HEK293 (cell line): Measurements from ENCODE around the gene PLIN4.

ENCODE experiments used
- CTCF ChIA-PET: fragments of 350-600 bp; formaldehyde crosslinking; extraction: SDS; loops from one replicate; lab custom pipeline; 2021; ENCODE audit warnings: antibody characterized with exemption; lab: Yijun Ruan, JAX
- POLR2A ChIA-PET: fragments of 300-600 bp; formaldehyde crosslinking; extraction: SDS; loops from one replicate; lab custom pipeline; 2020; ENCODE audit warnings: antibody characterized with exemption, inconsistent platforms; lab: Yijun Ruan, JAX
- H3K27ac ChIP-seq: fragments of 200-500 bp; sonication (Bioruptor generic); 2 replicates; pipeline ENCODE4 v1.5.1; 2014; ENCODE audit warnings: low read depth, low read length, control low read depth, inconsistent platforms; ENCODE audit errors: extremely low read depth
- H3K36me3 ChIP-seq, 2 experiments: fragments of 200-500 bp in 1 of 2; sonication (Bioruptor generic) in 1 of 2; 1 replicate in 1 of 2; 2 replicates in 1 of 2; pipeline ENCODE4 v1.5.1; 2014 to 2017; ENCODE audit warnings: inconsistent platforms in 2 of 2, low read length in 2 of 2; ENCODE audit not compliant: control insufficient read depth in 2 of 2, insufficient read depth in 1 of 2
- H3K4me1 ChIP-seq: fragments of 200-500 bp; sonication (Bioruptor generic); 2 replicates; pipeline ENCODE4 v1.5.1; 2014; ENCODE audit warnings: mild to moderate bottlenecking, low read length, inconsistent platforms; ENCODE audit not compliant: control insufficient read depth, insufficient read depth
- H3K4me3 ChIP-seq: 2 replicates; pipeline ENCODE4 v1.5.1; 2011; ENCODE audit warnings: low read depth, mild to moderate bottlenecking, control low read depth, low read length, moderate library complexity
- H3K9me3 ChIP-seq: fragments of 200-500 bp; sonication (Bioruptor generic); 2 replicates; pipeline ENCODE4 v1.5.1; 2014; ENCODE audit warnings: low read depth, low read length, inconsistent platforms; ENCODE audit not compliant: control insufficient read depth, insufficient read depth
- PRDM10 ChIP-seq: fragments of 450-650 bp; formaldehyde crosslinking; IDR thresholded peaks from 2 replicates; pipeline ENCODE4 v1.5.1; 2016; ENCODE audit warnings: missing biosample characterization, missing genetic modification characterization
- PRDM2 ChIP-seq: fragments of 450-650 bp; formaldehyde crosslinking; IDR thresholded peaks from 2 replicates; pipeline ENCODE4 v1.5.1; 2016; ENCODE audit warnings: missing biosample characterization, missing genetic modification characterization, borderline replicate concordance
- SCRT2 ChIP-seq: fragments of 450-650 bp; formaldehyde crosslinking; IDR thresholded peaks from 2 replicates; pipeline ENCODE4 v1.5.1; 2016; ENCODE audit warnings: missing biosample characterization, missing genetic modification characterization
- SP2 ChIP-seq: fragments of 450-650 bp; formaldehyde crosslinking; IDR thresholded peaks from 2 replicates; pipeline ENCODE4 v1.5.1; 2016; ENCODE audit warnings: missing biosample characterization, missing genetic modification characterization
- ZBTB26 ChIP-seq: fragments of 450-650 bp; formaldehyde crosslinking; optimal IDR thresholded peaks from 2 replicates; pipeline ENCODE3; 2016; ENCODE audit warnings: missing biosample characterization, mild to moderate bottlenecking, missing genetic modification characterization
- ZBTB7A ChIP-seq: fragments of 450-650 bp; formaldehyde crosslinking; IDR thresholded peaks from 2 replicates; pipeline ENCODE4 v1.5.1; 2016; ENCODE audit warnings: low read depth, missing biosample characterization, missing genetic modification characterization
- ZNF121 ChIP-seq: fragments of 450-650 bp; formaldehyde crosslinking; IDR thresholded peaks from 2 replicates; pipeline ENCODE4 v1.5.1; 2016; ENCODE audit warnings: missing biosample characterization, missing genetic modification characterization
- ZNF140 ChIP-seq: fragments of 450-650 bp; formaldehyde crosslinking; IDR thresholded peaks from 2 replicates; pipeline ENCODE4 v1.5.1; 2016; ENCODE audit warnings: missing biosample characterization, missing genetic modification characterization
- ZNF280D ChIP-seq: fragments of 450-650 bp; formaldehyde crosslinking; IDR thresholded peaks from 2 replicates; pipeline ENCODE4 v1.5.1; 2016; ENCODE audit warnings: missing biosample characterization, missing genetic modification characterization
- ZNF610 ChIP-seq: fragments of 450-650 bp; formaldehyde crosslinking; IDR thresholded peaks from 2 replicates; pipeline ENCODE4 v1.5.1; 2016; ENCODE audit warnings: missing biosample characterization, missing genetic modification characterization, borderline replicate concordance
- ZNF624 ChIP-seq: fragments of 450-650 bp; formaldehyde crosslinking; IDR thresholded peaks from 2 replicates; pipeline ENCODE4 v1.5.1; 2017; ENCODE audit warnings: missing biosample characterization, missing genetic modification characterization
- ZNF639 ChIP-seq: fragments of 450-650 bp; formaldehyde crosslinking; IDR thresholded peaks from 2 replicates; pipeline ENCODE4 v1.5.1; 2016; ENCODE audit warnings: missing biosample characterization, missing genetic modification characterization
- ZNF645 ChIP-seq: fragments of 450-650 bp; formaldehyde crosslinking; IDR thresholded peaks from 2 replicates; pipeline ENCODE4; 2016; ENCODE audit warnings: missing biosample characterization, missing genetic modification characterization
- ZNF664 ChIP-seq: fragments of 450-650 bp; formaldehyde crosslinking; IDR thresholded peaks from 2 replicates; pipeline ENCODE4 v1.5.1; 2016; ENCODE audit warnings: missing biosample characterization, missing genetic modification characterization
- ZNF776 ChIP-seq: fragments of 450-650 bp; formaldehyde crosslinking; IDR thresholded peaks from 2 replicates; pipeline ENCODE4 v1.5.0; 2017; ENCODE audit warnings: missing biosample characterization, missing genetic modification characterization, borderline replicate concordance

The PLIN4 gene

GRCh38 chr19:4457654-4458395 is 60.5 kb downstream of the PLIN4 start, which contains the start of gene UBXN6 (continued):
- peak; percentile 14 for TF ChIP-seq ZBTB26 (tag by site-specific recombination)
- TF ChIP-seq ZNF776, result no peak
- TF ChIP-seq PRDM10 (tag by site-specific recombination), result peak; percentile 61
- TF ChIP-seq SCRT2, result no peak
- peak; percentile 63; the same call in 1 of the 2 replicates for TF ChIP-seq ZNF610 (tag by site-specific recombination)
- no peak for TF ChIP-seq ZNF121 (tag by site-specific recombination)
- TF ChIP-seq ZNF624, result no peak
- TF ChIP-seq PRDM2 (tag by site-specific recombination), result no peak
- TF ChIP-seq ZNF645 (tag by site-specific recombination), result no peak
- no peak for TF ChIP-seq ZNF664

- H3K4me3 ChIP-seq, result peak overlapping the region; percentile 82
- peaks cover under 1 to 31% of the 10 kb centered on the region in 2 experiments; a peak in 2 of 3 replicates for H3K36me3 ChIP-seq
- H3K9me3 ChIP-seq, result no peaks in the 10 kb centered on the region
- H3K4me1 ChIP-seq, result peaks cover 7% of the 10 kb centered on the region
- H3K27ac ChIP-seq, result peak overlapping the region; percentile 67
- ChIA-PET POLR2A (interaction anchor here (1.0 to 4.9 kb wide), 2 partner anchors 12 to 14 kb away, joined by 3 to 23 read pairs; partner anchors contain the start of gene HDGFL2), CTCF (interaction anchor here (0.6 to 1.1 kb wide), 4 partner anchors 17 to 115 kb away, joined by 4 to 7 read pairs (median 5); no protein-coding TSS in a partner anchor)
- TF ChIP-seq ZBTB7A (tag by site-specific recombination), result 0 out of 2 replicates have a peak, but pooled peaks have one; percentile 49
- peak; percentile 6; the same call in 1 of the 2 replicates for TF ChIP-seq SP2 (tag by site-specific recombination)
- TF ChIP-seq ZNF280D (tag by site-specific recombination), result no peak
- TF ChIP-seq ZNF140, result no peak
- no peak for TF ChIP-seq ZNF639 (tag by site-specific recombination)
Observed at GRCh38 chr19:4456843-4457653, 61.2 kb downstream of the PLIN4 start.
